Measurements from ENCODE around the gene ZSWIM6. TPM values are rescaled to one million over a fixed set of nuclear protein-coding genes. Genes with fewer than 3 reads are reported as not detected.

The ZSWIM6 gene
- total RNA-seq, 1 experiment from 2014 or later, result 10.8 TPM

- no peaks in the 10 kb centered on the region; the same call in 1 of the 2 replicates for H3K36me3 ChIP-seq (ENCODE audit: control insufficient read depth, insufficient read depth, low read length)
- in situ Hi-C loops (cut with HindIII; ENCODE audit: low pct_unique_long_range_greater_than_20kb, low sequenced_read_pairs), result no loop called here
- H3K9me3 ChIP-seq (ENCODE audit: control insufficient read depth, insufficient read depth, low read depth, low read length), result no peaks in the 10 kb centered on the region
- BruUV-seq (replicated peaks), result no TSS peak
- intact Hi-C loops (cut with micrococcal nuclease; ENCODE audit: unreplicated experiment), result no loop called here
- no peaks in the 10 kb centered on the region for H3K27me3 ChIP-seq (ENCODE audit: control insufficient read depth, insufficient read depth, low read length)
- DNase-seq (ENCODE audit: low read depth, low spot score), result no peak
- H3K27ac ChIP-seq (ENCODE audit: low read length), result no peak overlapping the region
- H3K4me3 ChIP-seq (ENCODE audit: low read depth in 2 of 2, low read length in 2 of 2), result no peak overlapping the region
- ChIA-PET POLR2A (no interaction called here), CTCF (no interaction called here)
- ATAC-seq, result no peak
- H3K4me1 ChIP-seq (ENCODE audit: control insufficient read depth, insufficient read depth, low read length), result no peaks in the 10 kb centered on the region
- TF ChIP-seq TCF7L2 (IDR thresholded peaks at IDR 0.05; ENCODE audit: low read depth, low read length) (no peak), REST (IDR thresholded peaks at IDR 0.05; ENCODE audit: insufficient read depth in 1 of 2, low read depth in 2 of 2, low read length in 1 of 2) (no peak), POLR2AphosphoS5 (IDR thresholded peaks at IDR 0.05; ENCODE audit: low read depth, low read length) (no peak), SIN3A (IDR thresholded peaks at IDR 0.05; ENCODE audit: borderline replicate concordance, insufficient read depth, low read depth, low read length) (no peak), CTCF (IDR thresholded peaks at IDR 0.05) (no peak)
These were observed 164.4 kb downstream of the ZSWIM6 start for GRCh38 chr5:61496446-61496845.

GRCh38 chr5:61496860-61497259 lies 164.8 kb downstream of the ZSWIM6 start:
- no TSS peak for BruUV-seq (replicated peaks)
- Histone ChIP-seq H3K9me3 (ENCODE audit: control insufficient read depth, insufficient read depth, low read depth, low read length) (no peaks in the 10 kb centered on the region), H3K27me3 (ENCODE audit: control insufficient read depth, insufficient read depth, low read length) (no peaks in the 10 kb centered on the region), H3K4me1 (ENCODE audit: control insufficient read depth, insufficient read depth, low read length) (no peaks in the 10 kb centered on the region), H3K36me3 (ENCODE audit: control insufficient read depth, insufficient read depth, low read length) (no peaks in the 10 kb centered on the region; the same call in 1 of the 2 replicates), H3K27ac (ENCODE audit: low read length) (no peak overlapping the region), H3K4me3 (ENCODE audit: low read depth in 2 of 2, low read length in 2 of 2) (no peak overlapping the region)
- CTCF ChIA-PET, result no interaction called here
- POLR2A ChIA-PET, result no interaction called here
- in situ Hi-C loops (cut with HindIII; ENCODE audit: low pct_unique_long_range_greater_than_20kb, low sequenced_read_pairs), result no loop called here
- DNase-seq (ENCODE audit: low read depth, low spot score) (no peak), ATAC-seq (no peak)
- intact Hi-C loops (cut with micrococcal nuclease; ENCODE audit: unreplicated experiment), result no loop called here
- no peak for TF ChIP-seq CTCF (IDR thresholded peaks at IDR 0.05)

GRCh38 chr5:61498121-61498520 lies 166.1 kb downstream of the ZSWIM6 start:
- H3K9me3 ChIP-seq (ENCODE audit: control insufficient read depth, insufficient read depth, low read depth, low read length), result no peaks in the 10 kb centered on the region
- POLR2A ChIA-PET, result no interaction called here
- in situ Hi-C loops (cut with HindIII; ENCODE audit: low pct_unique_long_range_greater_than_20kb, low sequenced_read_pairs) (no loop called here), intact Hi-C loops (cut with micrococcal nuclease; ENCODE audit: unreplicated experiment) (no loop called here)
- H3K27me3 ChIP-seq (ENCODE audit: control insufficient read depth, insufficient read depth, low read length), result no peaks in the 10 kb centered on the region
- no peak overlapping the region for H3K4me3 ChIP-seq (ENCODE audit: low read depth in 2 of 2, low read length in 2 of 2)
- ATAC-seq (no peak), DNase-seq (ENCODE audit: low read depth, low spot score) (no peak)
- CTCF ChIA-PET, result no interaction called here
- no TSS peak for BruUV-seq (replicated peaks)
- no peaks in the 10 kb centered on the region for H3K4me1 ChIP-seq (ENCODE audit: control insufficient read depth, insufficient read depth, low read length)
- H3K36me3 ChIP-seq (ENCODE audit: control insufficient read depth, insufficient read depth, low read length), result no peaks in the 10 kb centered on the region; the same call in 1 of the 2 replicates
- TF ChIP-seq TCF7L2 (IDR thresholded peaks at IDR 0.05; ENCODE audit: low read depth, low read length) (no peak), REST (IDR thresholded peaks at IDR 0.05; ENCODE audit: insufficient read depth in 1 of 2, low read depth in 2 of 2, low read length in 1 of 2) (no peak), CTCF (IDR thresholded peaks at IDR 0.05) (no peak), POLR2AphosphoS5 (IDR thresholded peaks at IDR 0.05; ENCODE audit: low read depth, low read length) (no peak), SIN3A (IDR thresholded peaks at IDR 0.05; ENCODE audit: borderline replicate concordance, insufficient read depth, low read depth, low read length) (no peak)
- H3K27ac ChIP-seq (ENCODE audit: low read length), result no peak overlapping the region
